GM12864 (cell line): Measurements from ENCODE around the gene C11orf58.

ENCODE experiments used
- DNase-seq: peaks from one replicate; pipeline ENCODE4 v3.0.0-alpha.2; 2011; ENCODE audit warnings: low read depth
- H3K4me3 ChIP-seq: 2 replicates; pipeline ENCODE4 v1.5.1; 2011; ENCODE audit warnings: mild to moderate bottlenecking, low read depth, low read length, control low read depth
- CTCF ChIP-seq: IDR thresholded peaks from 2 replicates; pipeline ENCODE4 v1.5.1; 2011; ENCODE audit warnings: low read depth, mild to moderate bottlenecking, moderate library complexity, low read length, control low read depth, inconsistent platforms; ENCODE audit errors: missing control alignments

The C11orf58 gene

GRCh38 chr11:16773981-16774935 is 35.8 kb downstream of the C11orf58 start:
- no peak overlapping the region for H3K4me3 ChIP-seq
- DNase-seq = no peak
- TF ChIP-seq CTCF = no peak

- no peak overlapping the region for H3K4me3 ChIP-seq
- DNase-seq = no peak
- no peak for TF ChIP-seq CTCF
Measured at GRCh38 chr11:16774936-16775613, 36.6 kb downstream of the C11orf58 start.

- no peak for TF ChIP-seq CTCF
- no peak for DNase-seq
- H3K4me3 ChIP-seq = no peak overlapping the region
Measured at GRCh38 chr11:16775614-16776283, 37.3 kb downstream of the C11orf58 start.

GRCh38 chr11:16776711-16777612 is 38.5 kb downstream of the C11orf58 start:
- no peak for TF ChIP-seq CTCF
- no peak overlapping the region for H3K4me3 ChIP-seq
- DNase-seq = no peak

GRCh38 chr11:16777613-16777975 is 39.1 kb downstream of the C11orf58 start:
- DNase-seq = no peak
- no peak for TF ChIP-seq CTCF
- no peak overlapping the region for H3K4me3 ChIP-seq

GRCh38 chr11:16778286-16778685 is 39.8 kb downstream of the C11orf58 start:
- no peak for DNase-seq
- H3K4me3 ChIP-seq = no peak overlapping the region
- no peak for TF ChIP-seq CTCF
